GM21515 (cell line): ENCODE data around the gene CACNA1D.

ENCODE experiments used
- ATAC-seq: cut with Tn5 transposase; IDR thresholded peaks from one replicate; pipeline ENCODE4 v1.9.1; 2021; ENCODE audit not compliant: unreplicated experiment

CACNA1D gene

GRCh38 chr3:53775018-53775417, 280.6 kb downstream of the CACNA1D start:
- no peak for ATAC-seq

- no peak for ATAC-seq
These were observed 281.4 kb downstream of the CACNA1D start for GRCh38 chr3:53775834-53776251.

- ATAC-seq: no peak
These were observed 282.2 kb downstream of the CACNA1D start for GRCh38 chr3:53776494-53777101.

GRCh38 chr3:53777468-53777867, 283.1 kb downstream of the CACNA1D start:
- ATAC-seq: no peak

GRCh38 chr3:53778153-53778552, 283.7 kb downstream of the CACNA1D start:
- ATAC-seq: no peak

GRCh38 chr3:53780171-53780570, 285.8 kb downstream of the CACNA1D start:
- no peak for ATAC-seq

GRCh38 chr3:53780806-53781205, 286.4 kb downstream of the CACNA1D start:
- ATAC-seq: no peak

- ATAC-seq: no peak
These were observed 292.6 kb downstream of the CACNA1D start for GRCh38 chr3:53787016-53787415.

- ATAC-seq: no peak
These were observed 293.6 kb downstream of the CACNA1D start for GRCh38 chr3:53788038-53788437.

GRCh38 chr3:53789459-53789858, 295.0 kb downstream of the CACNA1D start:
- ATAC-seq: no peak

- ATAC-seq: no peak
These were observed 296.1 kb downstream of the CACNA1D start for GRCh38 chr3:53790470-53790869.

- no peak for ATAC-seq
These were observed 296.9 kb downstream of the CACNA1D start for GRCh38 chr3:53791317-53791716.

GRCh38 chr3:53792866-53793265, 298.5 kb downstream of the CACNA1D start:
- ATAC-seq: no peak

- ATAC-seq: no peak
These were observed 300.2 kb downstream of the CACNA1D start for GRCh38 chr3:53794597-53794996.

GRCh38 chr3:53795176-53795575, 300.8 kb downstream of the CACNA1D start:
- ATAC-seq: no peak

- no peak for ATAC-seq
These were observed 301.6 kb downstream of the CACNA1D start for GRCh38 chr3:53795789-53796560.

- ATAC-seq: no peak
These were observed 303.7 kb downstream of the CACNA1D start for GRCh38 chr3:53798144-53798543.

GRCh38 chr3:53799338-53799865, 305.0 kb downstream of the CACNA1D start:
- ATAC-seq: no peak

- no peak for ATAC-seq
These were observed 305.9 kb downstream of the CACNA1D start for GRCh38 chr3:53800041-53800906.

GRCh38 chr3:53801319-53801718, 306.9 kb downstream of the CACNA1D start:
- ATAC-seq: no peak

- no peak for ATAC-seq
These were observed 308.0 kb downstream of the CACNA1D start for GRCh38 chr3:53802256-53802880.
